Left lung (tissue), 10 donors: ENCODE data around the gene CILP2. TPM values are rescaled to one million over a fixed set of nuclear protein-coding genes. Genes with fewer than 3 reads are reported as not detected.

Experiments
- ATAC-seq: fragments of 200-7000 bp; cut with Tn5 transposase; one replicate; pipeline ENCODE4 v1.9.1; 2020; ENCODE audit warnings: moderate library complexity
- DNase-seq, 4 donors: peaks; one replicate each; pipeline ENCODE4 v3.0.0-alpha.2; 2013 to 2020
- H3K27ac ChIP-seq, 2 donors: fragments of 200-600 bp; sonication (generic) in 1 of 2; one replicate each; pipeline versions ENCODE4 v1.5.0 to v1.8.0; 2020 to 2021
- H3K27me3 ChIP-seq, 2 donors: fragments of 200-600 bp; sonication (generic) in 1 of 2; one replicate each; pipeline versions ENCODE4 v1.5.0 to v1.8.0; 2020 to 2021
- H3K36me3 ChIP-seq, 2 donors: fragments of 200-600 bp; sonication (generic) in 1 of 2; one replicate each; pipeline versions ENCODE4 v1.5.0 to v1.8.0; 2020 to 2021
- H3K4me1 ChIP-seq, 2 donors: fragments of 200-600 bp; one replicate each; pipeline ENCODE4 v1.8.0; 2021
- H3K4me3 ChIP-seq, 2 donors: fragments of 200-600 bp; sonication (generic) in 1 of 2; one replicate each; pipeline versions ENCODE4 v1.5.0 to v1.8.0; 2020 to 2021; ENCODE audit warnings: mild to moderate bottlenecking in 1 of 2
- H3K9me3 ChIP-seq, 2 donors: fragments of 200-600 bp; sonication (generic) in 1 of 2; one replicate each; pipeline versions ENCODE4 v1.5.0 to v1.8.0; 2020 to 2021
- CTCF ChIP-seq, 2 donors: fragments of 200-600 bp; sonication (generic) in 1 of 2; IDR thresholded peaks; one replicate each; pipeline versions ENCODE4 v1.5.0 to v1.8.0; 2021; ENCODE audit warnings: antibody characterized with exemption in 2 of 2
- intact Hi-C, 2 donors: fragments of 100-400 bp; cut with DNase I; formaldehyde crosslinking; loops; one replicate each; pipeline versions ENCODE4 v1.11.2 to v1.14.2; 2022
- polyA plus RNA-seq, 6 donors: library from polyadenylated mRNA; unstranded; fragments of 120-200 nt; gene quantifications; one replicate each; pipeline ENCODE4 v1.2.1, GENCODE V29; 2013; ENCODE audit not compliant: insufficient read length in 6 of 6
- total RNA-seq, 2 donors: library from RNA; stranded (reverse); fragmentation: NEBNext Ultra II Directional; extraction: Animal tissue kit (Norgen Biotek cat#: 25700); gene quantifications; one replicate each; pipeline ENCODE4 v1.2.1, GENCODE V29; 2021
- donor health status: DM: no; HTN: yes; CAD: no.
- donor health status: DM: no; HTN: no; CAD: no.

CILP2 gene
- total and polyA plus RNA-seq, 8 donors, result 0.14 to 17.8 (median 0.25) TPM

GRCh38 chr19:19582471-19582870, 44.4 kb downstream of the CILP2 start:
- peak in 1 of 4 donors; percentile 18 for DNase-seq
- Histone ChIP-seq H3K36me3 (no peaks in the 10 kb centered on the region), H3K4me1 (no peaks in the 10 kb centered on the region), H3K9me3 (no peaks in the 10 kb centered on the region), H3K27me3 (no peaks in the 10 kb centered on the region), H3K27ac (no peak overlapping the region), H3K4me3 (no peak overlapping the region)
- intact Hi-C loops, result no loop called here
- ATAC-seq, result no peak
- no peak for TF ChIP-seq CTCF (IDR thresholded peaks at IDR 0.05)

- no peaks in the 10 kb centered on the region for H3K9me3 ChIP-seq
- no peaks in the 10 kb centered on the region for H3K4me1 ChIP-seq
- H3K27ac ChIP-seq, result no peak overlapping the region
- no peaks in the 10 kb centered on the region for H3K36me3 ChIP-seq
- intact Hi-C loops, result no loop called here
- no peaks in the 10 kb centered on the region for H3K27me3 ChIP-seq
- DNase-seq (peak in 1 of 4 donors; percentile 13), ATAC-seq (no peak)
- no peak for TF ChIP-seq CTCF (IDR thresholded peaks at IDR 0.05)
- no peak overlapping the region for H3K4me3 ChIP-seq
Measured at GRCh38 chr19:19584356-19584755, 46.3 kb downstream of the CILP2 start.

- TF ChIP-seq CTCF (IDR thresholded peaks at IDR 0.05), result no peak
- Histone ChIP-seq H3K27me3 (no peaks in the 10 kb centered on the region), H3K4me3 (no peak overlapping the region), H3K4me1 (peaks cover 4 to 18% of the 10 kb centered on the region in 2 donors), H3K27ac (no peak overlapping the region), H3K36me3 (no peaks in the 10 kb centered on the region), H3K9me3 (no peaks in the 10 kb centered on the region)
- intact Hi-C loops, result no loop called here
- ATAC-seq (no peak), DNase-seq (peak in 1 of 4 donors; percentile 22)
Measured at GRCh38 chr19:19587771-19588170, 49.7 kb downstream of the CILP2 start.

GRCh38 chr19:19588546-19588945, 50.5 kb downstream of the CILP2 start:
- no peaks in the 10 kb centered on the region for H3K9me3 ChIP-seq
- no peak overlapping the region for H3K27ac ChIP-seq
- intact Hi-C loops, result no loop called here
- ATAC-seq (no peak), DNase-seq (no peak)
- no peak for TF ChIP-seq CTCF (IDR thresholded peaks at IDR 0.05)
- H3K27me3 ChIP-seq, result no peaks in the 10 kb centered on the region
- H3K4me1 ChIP-seq, result peaks cover 4 to 18% of the 10 kb centered on the region in 2 donors
- H3K4me3 ChIP-seq, result no peak overlapping the region
- no peaks in the 10 kb centered on the region for H3K36me3 ChIP-seq

GRCh38 chr19:19591133-19591825, 53.2 kb downstream of the CILP2 start:
- peak; percentile 69 for ATAC-seq

More at GRCh38 chr19:19591133-19591825, 53.2 kb downstream of the CILP2 start:
- no peak for TF ChIP-seq CTCF (IDR thresholded peaks at IDR 0.05)
- H3K27me3 ChIP-seq, result no peaks in the 10 kb centered on the region
- intact Hi-C loops, result no loop called here
- H3K36me3 ChIP-seq, result no peaks in the 10 kb centered on the region
- H3K4me1 ChIP-seq, result peaks cover 10 to 35% of the 10 kb centered on the region in 2 donors
- peak overlapping the region; percentile 65 to 71 for H3K27ac ChIP-seq
- no peaks in the 10 kb centered on the region for H3K9me3 ChIP-seq
- no peak overlapping the region for H3K4me3 ChIP-seq
- DNase-seq, result peak; percentile 51 to 91 (median 73)
